ENCODE measurements around the gene HADHB. TPM values are rescaled to one million over a fixed set of nuclear protein-coding genes. Genes with fewer than 3 reads are reported as not detected.

Gene HADHB
- 44.7 TPM for polyA plus RNA-seq (2013, experiment 1 of 4)
- 44.0 TPM for polyA plus RNA-seq (2013, experiment 2 of 4)
- 34.2 TPM for polyA plus RNA-seq (2013, experiment 3 of 4)
- 38.8 TPM for polyA plus RNA-seq (2013, experiment 4 of 4)

DNA sequence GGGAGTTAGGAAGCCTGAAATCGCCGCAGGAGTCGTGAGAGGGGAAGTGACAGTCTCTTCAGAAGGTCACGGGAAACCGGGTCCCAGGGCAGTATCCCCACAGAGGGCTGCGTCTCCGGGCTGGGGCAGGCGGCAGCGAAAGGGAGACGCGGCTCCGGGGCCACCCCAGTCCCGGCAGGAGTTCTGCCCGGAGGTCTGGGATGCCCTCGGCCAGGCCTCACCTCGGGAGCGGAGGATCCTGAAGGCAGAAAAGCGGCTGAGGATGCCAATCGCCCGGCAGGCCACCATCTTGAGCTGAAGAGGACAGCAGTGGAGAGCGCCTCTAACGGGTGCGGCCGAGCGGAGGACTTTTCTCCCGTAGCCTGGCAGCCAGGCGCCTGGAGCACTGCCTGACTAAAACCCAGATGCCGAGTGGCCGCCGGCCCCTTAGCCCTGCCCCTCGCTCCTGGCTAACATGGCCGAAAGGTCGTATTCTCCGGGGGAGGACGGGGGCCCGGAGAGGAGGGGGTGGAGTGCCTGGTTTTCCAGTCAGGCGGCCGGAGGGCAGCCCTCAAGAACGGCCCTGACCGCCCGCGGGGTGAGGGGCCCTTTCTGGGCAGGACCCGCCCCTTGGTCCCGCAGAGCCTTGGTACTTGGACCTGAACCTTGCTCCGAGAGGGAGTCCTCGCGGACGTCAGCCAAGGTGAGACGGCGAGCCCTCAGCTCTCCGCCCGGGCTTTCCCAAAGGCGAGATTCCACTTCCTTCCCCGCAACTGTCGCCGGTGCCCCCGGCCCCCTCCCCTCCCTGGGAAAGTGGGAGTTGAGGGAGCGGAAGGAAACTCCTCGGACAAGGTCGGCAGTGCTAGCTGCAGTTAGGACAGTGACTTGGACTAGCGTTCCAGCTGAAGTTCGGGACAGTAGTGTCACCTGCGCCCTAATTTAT lies at the start of gene HADHB, which contains the start of gene HADHA:
HADHB (plus strand) TSS at position 631 of the 922 bp plus-strand sequence. CDS start 9,316 bp downstream, outside the sequence.
HADHA (minus strand) TSS at position 324 of the 922 bp plus-strand sequence; CDS start at position 288, 36 bp downstream.
- no peaks in the 10 kb centered on the region for H3K9me3 ChIP-seq (ENCODE audit: control insufficient read depth, low read length)
- peak within 1 kb of the TSS; percentile 92 for H3K4me3 ChIP-seq (ENCODE audit: insufficient read depth, low read depth, low read length)
- no peaks in the 10 kb centered on the region for H3K4me1 ChIP-seq (ENCODE audit: control insufficient read depth, insufficient read depth, low read length)
- no peaks in the 10 kb centered on the region for H3K27me3 ChIP-seq (ENCODE audit: control insufficient read depth, insufficient read depth, low read length, poor library complexity, severe bottlenecking)
- no peaks in the 10 kb centered on the region for H3K36me3 ChIP-seq (ENCODE audit: control insufficient read depth, insufficient read depth, low read length)
- peak within 1 kb of the TSS; percentile 92 for H3K27ac ChIP-seq (ENCODE audit: insufficient read depth, low read depth, low read length, poor library complexity, severe bottlenecking)
- 0 to 1% methylated on average over 63 of the region's 63 CpGs for WGBS, 2 experiments

DNA sequence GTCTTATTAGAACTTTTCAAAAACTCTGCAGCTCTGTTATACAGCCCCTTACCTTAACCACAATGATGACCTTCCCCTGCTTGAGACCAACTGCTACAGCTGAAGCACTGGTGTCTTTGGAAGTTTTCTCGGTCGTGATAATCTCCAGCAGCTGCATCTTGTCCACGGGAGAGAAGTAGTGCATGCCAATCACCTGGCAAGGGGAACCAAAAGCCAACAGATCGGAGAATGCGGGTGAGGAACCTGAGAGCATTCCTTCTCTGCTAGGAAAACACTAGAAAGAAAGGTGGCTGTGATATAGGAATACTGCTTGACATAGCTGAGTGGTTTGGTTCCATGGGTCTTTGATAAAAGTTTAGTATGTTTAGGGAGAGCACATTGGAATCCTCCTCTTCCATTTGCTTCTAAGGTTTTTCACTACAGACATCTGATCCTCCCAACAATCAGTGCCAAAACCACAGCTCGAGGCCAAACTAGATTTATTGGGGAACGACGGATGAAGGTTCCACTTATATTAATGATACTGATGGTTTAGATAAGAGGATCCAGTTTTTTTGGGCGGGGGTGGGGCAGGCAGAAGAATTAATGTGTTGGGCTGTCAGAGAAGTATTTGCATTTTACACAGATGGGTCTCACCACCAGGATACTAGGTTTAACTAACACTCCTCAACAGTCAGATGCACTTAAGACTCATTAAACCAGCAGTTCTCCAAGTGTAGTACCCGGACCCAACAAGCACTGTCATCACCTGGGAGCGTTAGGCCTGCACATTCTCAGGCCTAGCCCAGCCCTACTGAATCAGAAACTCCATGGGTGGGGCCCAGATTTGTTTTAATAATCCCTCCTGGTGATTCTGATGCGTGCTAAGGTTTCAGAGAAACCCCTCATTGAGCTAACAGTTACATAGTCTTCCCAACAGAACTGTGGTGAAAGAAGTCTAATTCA lies 49.4 kb upstream of the HADHB start:
- Histone ChIP-seq H3K27ac (ENCODE audit: insufficient read depth, low read depth, low read length, poor library complexity, severe bottlenecking) (no peak overlapping the region), H3K36me3 (ENCODE audit: control insufficient read depth, insufficient read depth, low read length) (peaks cover 19% of the 10 kb centered on the region), H3K27me3 (ENCODE audit: control insufficient read depth, insufficient read depth, low read length, poor library complexity, severe bottlenecking) (no peaks in the 10 kb centered on the region), H3K4me3 (ENCODE audit: insufficient read depth, low read depth, low read length) (no peak overlapping the region), H3K9me3 (ENCODE audit: control insufficient read depth, low read length) (no peaks in the 10 kb centered on the region), H3K4me1 (ENCODE audit: control insufficient read depth, insufficient read depth, low read length) (no peaks in the 10 kb centered on the region)
- WGBS, 2 experiments, result 93 to 95% methylated on average over 12 of the region's 12 CpGs

DNA sequence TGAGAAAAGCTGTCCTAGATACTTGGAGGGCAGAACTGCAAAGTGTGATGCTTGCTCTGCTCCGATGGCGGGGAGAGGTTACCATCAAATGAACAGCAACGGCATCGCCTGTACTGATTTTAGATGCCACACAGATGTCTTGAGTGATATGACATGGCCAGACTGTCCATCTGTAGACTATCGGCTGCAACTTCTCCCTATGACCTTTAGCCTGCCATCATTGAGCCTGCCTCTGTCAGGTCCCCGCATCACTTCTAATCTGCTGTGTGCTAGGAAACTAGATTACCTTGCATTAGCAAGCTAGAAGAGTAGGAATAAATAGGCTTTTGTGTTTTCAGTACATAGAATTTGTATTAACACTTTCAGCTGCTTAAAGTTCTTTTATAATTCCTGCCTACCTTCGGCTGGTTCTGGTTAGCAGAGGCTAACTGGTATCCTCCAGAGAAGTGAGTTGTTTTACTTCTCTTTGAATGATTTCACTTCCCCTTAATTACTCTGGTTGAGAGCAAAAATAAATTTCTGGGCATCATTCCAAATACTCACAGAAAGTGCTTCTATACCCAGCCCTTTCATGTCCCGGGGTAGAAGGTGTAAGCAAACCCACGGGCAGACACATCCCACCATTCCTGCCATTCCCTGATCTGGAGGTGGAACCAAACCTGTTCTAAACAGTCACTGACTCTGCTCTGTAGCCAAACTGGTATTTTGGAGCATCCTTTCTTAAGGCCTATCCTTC lies 47.9 kb upstream of the HADHB start:
- Histone ChIP-seq H3K9me3 (ENCODE audit: control insufficient read depth, low read length) (no peaks in the 10 kb centered on the region), H3K27me3 (ENCODE audit: control insufficient read depth, insufficient read depth, low read length, poor library complexity, severe bottlenecking) (no peaks in the 10 kb centered on the region), H3K4me1 (ENCODE audit: control insufficient read depth, insufficient read depth, low read length) (no peaks in the 10 kb centered on the region), H3K27ac (ENCODE audit: insufficient read depth, low read depth, low read length, poor library complexity, severe bottlenecking) (no peak overlapping the region), H3K36me3 (ENCODE audit: control insufficient read depth, insufficient read depth, low read length) (peaks cover 15% of the 10 kb centered on the region), H3K4me3 (ENCODE audit: insufficient read depth, low read depth, low read length) (no peak overlapping the region)
- WGBS, 2 experiments, result 93 to 96% methylated on average over 9 of the region's 9 CpGs

DNA sequence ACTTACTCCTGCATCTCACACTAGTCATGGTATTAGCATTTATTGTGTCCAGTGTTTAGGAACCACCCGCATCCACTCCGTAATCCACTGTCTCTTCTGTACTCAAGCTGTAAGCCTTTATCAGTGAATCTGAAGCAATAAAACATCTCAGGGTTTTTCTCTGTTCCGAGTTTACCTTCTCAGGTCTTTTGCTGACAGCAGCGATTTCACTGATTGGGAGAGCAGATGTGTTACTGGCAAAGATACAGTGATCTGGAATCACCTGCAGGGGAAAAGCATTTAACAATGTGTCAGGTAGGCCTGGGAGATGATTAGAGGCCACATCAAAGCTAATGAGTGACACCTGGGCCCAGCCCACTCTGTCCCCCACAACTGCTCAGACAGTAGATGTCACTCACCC lies 47.2 kb upstream of the HADHB start:
- Histone ChIP-seq H3K4me1 (ENCODE audit: control insufficient read depth, insufficient read depth, low read length) (no peaks in the 10 kb centered on the region), H3K9me3 (ENCODE audit: control insufficient read depth, low read length) (no peaks in the 10 kb centered on the region), H3K36me3 (ENCODE audit: control insufficient read depth, insufficient read depth, low read length) (peaks cover 15% of the 10 kb centered on the region), H3K27me3 (ENCODE audit: control insufficient read depth, insufficient read depth, low read length, poor library complexity, severe bottlenecking) (no peaks in the 10 kb centered on the region), H3K4me3 (ENCODE audit: insufficient read depth, low read depth, low read length) (no peak overlapping the region), H3K27ac (ENCODE audit: insufficient read depth, low read depth, low read length, poor library complexity, severe bottlenecking) (no peak overlapping the region)
- 90 to 95% methylated on average over 4 of the region's 4 CpGs for WGBS, 2 experiments

DNA sequence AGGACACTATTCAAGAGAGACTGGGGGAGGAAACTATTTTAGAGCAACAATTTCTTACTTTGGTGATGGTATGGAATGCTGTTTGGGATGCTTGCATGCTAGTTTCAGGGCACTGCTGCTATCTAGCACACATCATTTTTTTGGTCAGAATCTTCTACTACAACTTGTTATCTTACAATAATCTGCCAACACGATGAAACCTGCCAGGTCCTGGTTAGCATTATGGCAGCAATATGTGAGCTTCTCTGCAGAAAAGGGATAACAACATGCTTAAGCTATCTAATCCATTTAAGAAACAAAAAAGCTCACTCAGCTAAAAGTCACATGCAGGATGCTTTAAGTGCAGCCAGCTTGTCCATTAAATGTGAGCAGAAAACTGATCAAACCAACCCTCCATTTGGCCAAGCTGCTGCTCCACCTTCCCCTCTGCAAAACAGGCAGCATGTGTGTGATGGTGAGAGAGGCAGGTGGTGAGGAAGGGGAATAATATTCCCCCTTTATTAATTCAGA lies 41.7 kb upstream of the HADHB start:
- Histone ChIP-seq H3K9me3 (ENCODE audit: control insufficient read depth, low read length) (no peaks in the 10 kb centered on the region), H3K36me3 (ENCODE audit: control insufficient read depth, insufficient read depth, low read length) (no peaks in the 10 kb centered on the region), H3K4me1 (ENCODE audit: control insufficient read depth, insufficient read depth, low read length) (peaks cover 6% of the 10 kb centered on the region), H3K27ac (ENCODE audit: insufficient read depth, low read depth, low read length, poor library complexity, severe bottlenecking) (no peak overlapping the region), H3K4me3 (ENCODE audit: insufficient read depth, low read depth, low read length) (no peak overlapping the region), H3K27me3 (ENCODE audit: control insufficient read depth, insufficient read depth, low read length, poor library complexity, severe bottlenecking) (no peaks in the 10 kb centered on the region)
- 93 to 95% methylated on average over 1 of the region's 1 CpG for WGBS, 2 experiments

DNA sequence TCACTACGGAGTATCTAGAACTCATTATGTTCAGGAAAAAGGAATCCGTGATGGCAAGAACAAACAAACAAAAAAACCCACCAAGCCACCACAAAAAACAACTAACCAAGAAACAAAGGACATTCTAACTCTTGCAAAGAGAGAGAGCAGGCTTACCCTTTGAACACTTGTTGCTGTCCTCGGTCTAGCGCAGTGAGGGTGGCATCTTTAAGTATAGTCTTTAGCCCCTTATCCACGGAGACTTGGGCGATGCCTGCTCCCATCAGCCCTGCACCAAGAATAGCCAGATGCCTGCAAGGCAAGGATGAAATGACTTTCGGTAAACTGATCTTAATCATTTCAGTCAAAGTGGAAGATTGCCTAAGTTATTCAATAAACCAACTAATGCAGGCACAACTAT lies 40.8 kb upstream of the HADHB start:
- no peaks in the 10 kb centered on the region for H3K27me3 ChIP-seq (ENCODE audit: control insufficient read depth, insufficient read depth, low read length, poor library complexity, severe bottlenecking)
- H3K36me3 ChIP-seq (ENCODE audit: control insufficient read depth, insufficient read depth, low read length), result no peaks in the 10 kb centered on the region
- peaks cover 6% of the 10 kb centered on the region for H3K4me1 ChIP-seq (ENCODE audit: control insufficient read depth, insufficient read depth, low read length)
- H3K27ac ChIP-seq (ENCODE audit: insufficient read depth, low read depth, low read length, poor library complexity, severe bottlenecking), result no peak overlapping the region
- H3K9me3 ChIP-seq (ENCODE audit: control insufficient read depth, low read length), result no peaks in the 10 kb centered on the region
- 85 to 90% methylated on average over 7 of the region's 7 CpGs for WGBS, 2 experiments
- H3K4me3 ChIP-seq (ENCODE audit: insufficient read depth, low read depth, low read length), result no peak overlapping the region

DNA sequence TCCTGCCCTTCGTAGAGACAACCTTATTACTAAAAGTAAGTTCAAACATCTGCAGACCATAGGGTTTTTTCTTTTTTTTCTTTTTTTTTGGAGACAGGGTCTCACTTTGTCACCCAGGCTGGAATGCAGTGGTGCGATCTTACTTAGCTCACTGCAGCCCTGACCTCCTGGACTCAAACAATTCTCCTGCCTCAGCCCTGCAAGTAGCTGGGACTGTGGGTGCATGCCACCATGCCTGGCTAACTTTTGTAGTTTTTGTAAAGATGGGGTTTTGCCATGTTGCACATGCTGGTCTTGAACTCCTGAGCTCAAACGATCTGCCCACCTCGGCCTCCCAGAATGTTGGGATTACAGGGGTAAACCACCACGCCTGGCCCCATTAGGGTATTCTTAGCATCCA lies 32.7 kb upstream of the HADHB start:
- Histone ChIP-seq H3K4me3 (ENCODE audit: insufficient read depth, low read depth, low read length) (no peak overlapping the region), H3K27me3 (ENCODE audit: control insufficient read depth, insufficient read depth, low read length, poor library complexity, severe bottlenecking) (no peaks in the 10 kb centered on the region), H3K9me3 (ENCODE audit: control insufficient read depth, low read length) (no peaks in the 10 kb centered on the region), H3K36me3 (ENCODE audit: control insufficient read depth, insufficient read depth, low read length) (peaks cover 7% of the 10 kb centered on the region), H3K27ac (ENCODE audit: insufficient read depth, low read depth, low read length, poor library complexity, severe bottlenecking) (no peak overlapping the region), H3K4me1 (ENCODE audit: control insufficient read depth, insufficient read depth, low read length) (no peaks in the 10 kb centered on the region)
- WGBS, 2 experiments, result 93 to 95% methylated on average over 5 of the region's 5 CpGs

DNA sequence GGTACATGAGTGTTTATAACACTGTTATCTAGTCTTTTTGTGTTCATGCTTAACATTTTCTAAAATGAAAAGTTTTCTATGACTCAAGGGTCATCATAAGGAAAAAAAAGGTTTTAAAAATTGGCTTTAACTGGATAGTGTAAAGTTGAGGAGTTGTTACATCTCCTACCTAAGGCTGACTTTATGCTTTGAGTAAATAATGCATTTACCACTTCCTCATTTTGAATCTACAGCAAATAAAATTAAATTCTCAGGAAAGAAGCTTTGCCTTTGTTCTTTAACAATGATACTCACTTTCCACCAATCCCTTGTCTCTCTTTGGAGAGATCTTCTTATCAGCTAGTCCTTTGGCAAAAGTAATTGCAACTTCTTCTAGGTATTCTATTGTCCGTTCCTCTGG lies 30.0 kb upstream of the HADHB start:
- H3K36me3 ChIP-seq (ENCODE audit: control insufficient read depth, insufficient read depth, low read length), result peaks cover 16% of the 10 kb centered on the region
- no peak overlapping the region for H3K27ac ChIP-seq (ENCODE audit: insufficient read depth, low read depth, low read length, poor library complexity, severe bottlenecking)
- no peak overlapping the region for H3K4me3 ChIP-seq (ENCODE audit: insufficient read depth, low read depth, low read length)
- 97 to 98% methylated on average over 1 of the region's 1 CpG for WGBS, 2 experiments
- no peaks in the 10 kb centered on the region for H3K27me3 ChIP-seq (ENCODE audit: control insufficient read depth, insufficient read depth, low read length, poor library complexity, severe bottlenecking)
- H3K9me3 ChIP-seq (ENCODE audit: control insufficient read depth, low read length), result no peaks in the 10 kb centered on the region
- H3K4me1 ChIP-seq (ENCODE audit: control insufficient read depth, insufficient read depth, low read length), result no peaks in the 10 kb centered on the region

DNA sequence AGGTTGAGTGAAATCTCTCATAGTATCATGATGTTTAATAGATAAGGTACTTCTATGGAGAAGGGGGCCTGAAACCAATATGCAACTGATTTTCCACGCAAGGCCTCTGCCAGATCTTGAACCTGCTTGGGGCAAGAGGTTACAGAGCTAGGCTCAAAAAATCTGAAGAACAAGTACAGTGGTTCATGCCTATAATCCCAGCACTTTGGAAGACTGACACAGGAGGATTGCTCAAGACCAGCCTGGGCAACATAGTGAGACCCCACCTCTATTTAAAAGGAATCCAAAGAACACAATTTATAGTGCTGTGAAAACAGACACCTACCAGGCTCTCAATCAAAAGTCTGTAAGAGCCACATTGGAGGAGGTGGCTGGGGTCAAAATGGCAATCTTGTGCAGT lies 28.9 kb upstream of the HADHB start:
- WGBS, 2 experiments, result 93 to 95% methylated on average over 1 of the region's 1 CpG
- no peaks in the 10 kb centered on the region for H3K4me1 ChIP-seq (ENCODE audit: control insufficient read depth, insufficient read depth, low read length)
- H3K36me3 ChIP-seq (ENCODE audit: control insufficient read depth, insufficient read depth, low read length), result peaks cover 16% of the 10 kb centered on the region
- H3K9me3 ChIP-seq (ENCODE audit: control insufficient read depth, low read length), result no peaks in the 10 kb centered on the region
- no peaks in the 10 kb centered on the region for H3K27me3 ChIP-seq (ENCODE audit: control insufficient read depth, insufficient read depth, low read length, poor library complexity, severe bottlenecking)
- H3K27ac ChIP-seq (ENCODE audit: insufficient read depth, low read depth, low read length, poor library complexity, severe bottlenecking), result no peak overlapping the region
- H3K4me3 ChIP-seq (ENCODE audit: insufficient read depth, low read depth, low read length), result no peak overlapping the region

Measured in ectodermal cell (in vitro differentiated cells).